GM11168 (cell line): Measurements from ENCODE around the gene FAAP100.

Experiments
- in situ Hi-C: fragments of 300-500 bp; cut with MboI; formaldehyde crosslinking; loops from one replicate; pipeline ENCODE4 v1.12.0; 2022; ENCODE audit warnings: low sequenced_read_pairs; ENCODE audit not compliant: unreplicated experiment

Gene FAAP100

GRCh38 chr17:81527591-81528383 lies 24.4 kb downstream of the FAAP100 start, which contains the start of gene FSCN2:
TSS of gene FSCN2 (plus strand) at chr17:81528377. CDS start at chr17:81528532, 155 bp downstream.
- in situ Hi-C loops = no loop called here

GRCh38 chr17:81526662-81527571 lies 25.2 kb downstream of the FAAP100 start:
- in situ Hi-C loops = no loop called here

GRCh38 chr17:81524865-81525159 lies 27.3 kb downstream of the FAAP100 start:
- in situ Hi-C loops = no loop called here

DNA sequence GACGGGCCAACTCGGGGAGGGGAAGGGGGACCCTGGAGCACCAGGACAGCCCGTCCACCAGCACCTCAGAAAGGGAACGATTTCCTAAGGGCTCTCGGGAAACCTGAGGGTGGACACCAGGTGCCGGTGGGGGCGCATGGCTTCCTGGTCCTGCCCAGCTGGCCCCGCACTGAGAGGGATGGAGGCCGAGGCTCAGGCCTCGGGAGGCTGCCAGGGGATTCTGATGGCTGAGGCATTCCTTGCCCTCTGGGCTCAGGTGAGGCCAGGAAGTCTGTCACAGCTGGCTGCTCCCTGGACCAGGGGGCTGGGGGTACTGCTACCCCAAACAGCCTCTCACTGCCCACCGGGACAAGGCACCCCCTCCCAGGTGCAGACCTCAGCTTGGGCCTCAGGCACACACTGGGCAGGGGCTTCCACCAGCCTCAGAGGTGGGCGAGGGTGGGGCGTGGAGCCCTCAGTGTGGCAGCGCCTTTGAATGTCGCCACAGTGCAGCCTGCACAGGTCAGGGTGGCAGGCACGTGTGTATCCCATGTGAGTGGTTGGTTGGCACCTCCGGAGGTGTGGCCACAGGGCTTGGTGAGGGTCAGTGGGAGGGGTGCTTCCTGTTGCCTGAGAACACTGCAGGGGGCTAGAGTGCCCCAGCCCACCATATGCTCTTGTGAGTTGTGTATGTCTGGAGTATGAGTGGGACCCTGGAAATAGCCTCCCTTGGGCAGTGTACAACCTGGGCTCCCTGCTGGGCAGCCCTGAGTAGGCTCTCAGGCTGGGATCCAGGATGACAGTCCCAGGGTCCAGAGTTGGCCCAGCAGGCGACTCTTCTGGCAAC lies 27.9 kb downstream of the FAAP100 start:
- in situ Hi-C loops = no loop called here

DNA sequence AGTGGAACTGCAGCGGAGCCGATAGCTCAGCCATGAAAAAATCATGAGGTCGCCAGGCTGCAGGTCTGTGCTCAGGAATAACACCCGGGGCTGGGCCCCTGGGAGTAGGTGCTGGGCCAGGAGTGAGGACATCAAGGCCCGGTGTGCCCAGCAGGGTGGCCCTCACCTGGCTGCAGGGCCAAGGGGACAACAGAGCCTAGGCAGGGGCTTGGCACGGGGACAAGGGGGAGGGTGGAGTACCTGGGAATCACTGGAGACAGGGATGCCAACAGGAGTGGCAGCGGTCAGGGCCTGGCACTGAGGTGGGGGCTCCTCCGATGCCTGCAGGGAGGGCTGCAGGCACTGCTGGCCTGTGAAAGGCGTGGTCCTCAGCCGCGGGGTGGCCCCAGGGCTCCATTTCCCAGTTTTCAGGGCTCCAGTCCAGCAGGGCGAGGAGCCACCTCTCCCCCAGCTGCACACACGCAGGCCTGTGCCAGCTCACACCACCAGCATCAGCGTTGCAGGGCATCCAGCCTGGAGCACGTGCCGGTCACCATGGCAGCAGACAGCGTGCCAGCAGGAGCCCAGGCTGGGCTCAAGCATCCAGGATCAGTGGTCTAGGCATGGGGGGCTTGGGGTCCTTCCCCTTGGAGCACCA lies 28.6 kb downstream of the FAAP100 start:
- in situ Hi-C loops = no loop called here

- in situ Hi-C loops = no loop called here
Measured at GRCh38 chr17:81522491-81523401, 29.4 kb downstream of the FAAP100 start.

- in situ Hi-C loops = no loop called here
Measured at GRCh38 chr17:81520021-81520901, 31.9 kb downstream of the FAAP100 start.

- in situ Hi-C loops = no loop called here
Measured at GRCh38 chr17:81519284-81520020, 32.7 kb downstream of the FAAP100 start.

GRCh38 chr17:81518785-81519283 lies 33.3 kb downstream of the FAAP100 start:
- in situ Hi-C loops = no loop called here

- in situ Hi-C loops = no loop called here
Measured at GRCh38 chr17:81518113-81518784, 33.9 kb downstream of the FAAP100 start.

GRCh38 chr17:81517339-81518112 lies 34.6 kb downstream of the FAAP100 start:
- in situ Hi-C loops = no loop called here

DNA sequence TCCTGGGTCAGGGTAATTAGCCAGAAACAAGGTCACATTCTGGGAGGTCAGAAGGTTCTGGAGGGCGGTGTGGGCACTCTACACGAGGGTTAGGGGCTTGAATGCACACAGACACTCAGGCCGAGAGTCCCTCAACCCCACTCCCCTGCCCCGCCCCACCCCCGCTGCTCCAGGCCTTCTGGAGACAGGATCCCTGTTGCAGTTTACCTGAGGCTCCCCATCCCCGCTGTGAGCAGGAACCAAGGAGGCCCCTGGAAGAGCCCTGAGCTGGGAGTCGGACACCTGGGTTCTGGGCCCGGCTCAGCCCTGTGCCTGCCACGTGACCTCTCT lies 35.2 kb downstream of the FAAP100 start:
- in situ Hi-C loops = no loop called here

DNA sequence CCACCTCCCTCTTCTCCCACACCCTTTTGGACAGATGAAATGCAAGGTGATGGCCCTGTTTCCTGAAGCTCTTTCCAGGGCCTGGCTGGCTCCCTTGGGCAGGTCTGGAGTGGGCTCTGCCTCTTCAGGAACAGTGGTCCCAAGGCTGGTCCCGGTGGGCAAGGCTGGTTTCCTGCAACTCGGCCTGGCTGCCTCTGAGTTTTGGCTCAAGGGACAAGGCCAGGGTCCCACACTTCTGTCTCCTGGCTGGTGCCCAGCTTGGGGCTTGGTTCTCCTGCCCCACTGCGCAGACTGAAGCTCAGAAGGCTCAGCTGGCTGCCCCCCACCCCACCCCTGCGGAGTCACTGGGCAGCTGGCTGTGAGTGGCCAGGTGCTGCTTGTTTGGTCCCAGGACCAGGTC lies 35.7 kb downstream of the FAAP100 start:
- in situ Hi-C loops = no loop called here

DNA sequence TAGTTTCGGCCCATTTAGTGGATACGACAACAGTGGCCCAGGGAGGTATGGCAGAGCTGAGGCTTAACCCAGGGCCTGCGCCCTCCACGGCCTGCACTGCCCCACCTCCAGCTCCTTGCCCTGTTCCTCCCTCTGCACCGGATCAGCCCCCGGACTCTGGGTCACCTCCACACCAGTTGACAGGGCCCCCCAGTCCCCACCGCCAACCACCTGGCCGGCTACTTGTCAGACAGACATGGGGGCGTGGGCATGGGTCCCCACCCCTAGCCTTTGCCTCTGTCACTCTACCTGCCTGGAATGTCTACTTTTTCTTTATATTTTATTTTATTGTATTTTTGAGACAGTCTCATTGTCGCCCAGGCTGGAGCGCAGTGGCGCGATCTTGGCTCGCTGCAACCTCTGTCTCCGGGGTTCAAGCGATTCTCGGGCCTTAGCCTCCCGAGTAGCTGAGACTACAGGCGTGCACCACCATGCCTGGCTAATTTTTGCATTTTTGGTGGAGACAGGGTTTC lies 36.6 kb downstream of the FAAP100 start:
- in situ Hi-C loops = no loop called here

- in situ Hi-C loops = no loop called here
Measured at GRCh38 chr17:81514739-81515529, 37.2 kb downstream of the FAAP100 start.
